ENCODE measurements around the gene KRT75. TPM values are rescaled to one million over a fixed set of nuclear protein-coding genes. Genes with fewer than 3 reads are reported as not detected.

Gene KRT75
- total RNA-seq, 1 donor from 2014 or later, result 1.8 TPM

GRCh38 chr12:52438305-52439301 lies 4.4 kb upstream of the KRT75 start:
- FAIRE-seq (peak; percentile 98), DNase-seq (ENCODE audit: low read depth) (peak; percentile 40)
- H3K27me3 ChIP-seq (ENCODE audit: control insufficient read depth, insufficient read depth, low read length), result no peaks in the 10 kb centered on the region
- H3K4me3 ChIP-seq (ENCODE audit: low read depth, low read length), result no peak overlapping the region
- no peak for TF ChIP-seq CTCF (IDR thresholded peaks at IDR 0.05; ENCODE audit: insufficient read depth, low read length, severe bottlenecking)
- no peaks in the 10 kb centered on the region for H3K36me3 ChIP-seq (ENCODE audit: control insufficient read depth, insufficient read depth, low read length)

GRCh38 chr12:52437508-52437907 lies 3.3 kb upstream of the KRT75 start:
- Histone ChIP-seq H3K36me3 (ENCODE audit: control insufficient read depth, insufficient read depth, low read length) (no peaks in the 10 kb centered on the region), H3K4me3 (ENCODE audit: low read depth, low read length) (no peak overlapping the region), H3K27me3 (ENCODE audit: control insufficient read depth, insufficient read depth, low read length) (no peaks in the 10 kb centered on the region)
- FAIRE-seq (no peak), DNase-seq (ENCODE audit: low read depth) (no peak)
- no peak for TF ChIP-seq CTCF (IDR thresholded peaks at IDR 0.05; ENCODE audit: insufficient read depth, low read length, severe bottlenecking)

GRCh38 chr12:52436828-52437474 lies 2.8 kb upstream of the KRT75 start:
- no peak for DNase-seq (ENCODE audit: low read depth)
- Histone ChIP-seq H3K4me3 (ENCODE audit: low read depth, low read length) (no peak overlapping the region), H3K27me3 (ENCODE audit: control insufficient read depth, insufficient read depth, low read length) (no peaks in the 10 kb centered on the region), H3K36me3 (ENCODE audit: control insufficient read depth, insufficient read depth, low read length) (no peaks in the 10 kb centered on the region)
- no peak for TF ChIP-seq CTCF (IDR thresholded peaks at IDR 0.05; ENCODE audit: insufficient read depth, low read length, severe bottlenecking)
- FAIRE-seq, result peak; percentile 13

GRCh38 chr12:52436000-52436827 lies 2.0 kb upstream of the KRT75 start:
- no peak overlapping the region for H3K4me3 ChIP-seq (ENCODE audit: low read depth, low read length)
- no peaks in the 10 kb centered on the region for H3K36me3 ChIP-seq (ENCODE audit: control insufficient read depth, insufficient read depth, low read length)
- FAIRE-seq, result peak; percentile 97
- TF ChIP-seq CTCF (IDR thresholded peaks at IDR 0.05; ENCODE audit: insufficient read depth, low read length, severe bottlenecking), result no peak
- no peaks in the 10 kb centered on the region for H3K27me3 ChIP-seq (ENCODE audit: control insufficient read depth, insufficient read depth, low read length)
- peak; percentile 96 for DNase-seq (ENCODE audit: low read depth)

GRCh38 chr12:52435659-52435999 lies 1.5 kb upstream of the KRT75 start:
- FAIRE-seq (no peak), DNase-seq (ENCODE audit: low read depth) (no peak)
- no peaks in the 10 kb centered on the region for H3K27me3 ChIP-seq (ENCODE audit: control insufficient read depth, insufficient read depth, low read length)

More at GRCh38 chr12:52435659-52435999, 1.5 kb upstream of the KRT75 start:
- H3K4me3 ChIP-seq (ENCODE audit: low read depth, low read length), result no peak overlapping the region
- H3K36me3 ChIP-seq (ENCODE audit: control insufficient read depth, insufficient read depth, low read length), result no peaks in the 10 kb centered on the region
- no peak for TF ChIP-seq CTCF (IDR thresholded peaks at IDR 0.05; ENCODE audit: insufficient read depth, low read length, severe bottlenecking)
